Cardiac muscle cell (in vitro differentiated cells and primary cell): ENCODE data around the gene CENPP. TPM values are rescaled to one million over a fixed set of nuclear protein-coding genes. Genes with fewer than 3 reads are reported as not detected.

ENCODE experiments used
- DNase-seq, 2 donors: peaks; one replicate each; pipeline versions ENCODE4 v3.0.0 to v3.0.0-alpha.2; 2010 to 2017; ENCODE audit warnings: low read depth in 1 of 2, low spot score in 1 of 2
- H3K27ac ChIP-seq: fragments of 200-600 bp; sonication (generic); 2 replicates; pipeline ENCODE4 v1.5.1; 2016
- H3K27me3 ChIP-seq: fragments of 200-600 bp; sonication (generic); 2 replicates; pipeline ENCODE4 v1.6.0; 2016; ENCODE audit warnings: control low read depth
- H3K36me3 ChIP-seq: fragments of 200-600 bp; sonication (generic); 2 replicates; pipeline ENCODE4 v1.5.1; 2016; ENCODE audit warnings: control low read depth
- H3K4me1 ChIP-seq: fragments of 200-600 bp; sonication (generic); 2 replicates; pipeline ENCODE4 v1.8.1; 2017; ENCODE audit warnings: low read depth, mild to moderate bottlenecking, mixed run types
- H3K4me3 ChIP-seq: fragments of 200-600 bp; sonication (generic); 2 replicates; pipeline ENCODE4 v1.5.1; 2016; ENCODE audit warnings: mild to moderate bottlenecking
- H3K9me3 ChIP-seq: fragments of 200-600 bp; sonication (generic); 2 replicates; pipeline ENCODE4 v1.5.1; 2017; ENCODE audit warnings: low read depth, mild to moderate bottlenecking, control low read depth
- polyA plus RNA-seq: library from polyadenylated mRNA; unstranded; fragments of >200 nt; fragmentation: Nextera tagmentation; extraction: Ambion mirVana; gene quantifications from 2 replicates; pipeline ENCODE4 v1.2.1, GENCODE V29; 2016
- total RNA-seq: library from RNA; depleted of rRNA; stranded (reverse); fragments of >200 nt; gene quantifications from 2 replicates; pipeline ENCODE4 v1.2.3, GENCODE V29; 2016
- TF ChIP-seq, protein P1 (sequence below): IDR thresholded peaks from 2 replicates; pipeline ENCODE4 v1.5.1; 2012; ENCODE audit warnings: low read depth, mild to moderate bottlenecking, low read length

Gene CENPP
- total and polyA plus RNA-seq, 2 experiments from 2014 or later = 1.6 to 5.0 TPM

DNA sequence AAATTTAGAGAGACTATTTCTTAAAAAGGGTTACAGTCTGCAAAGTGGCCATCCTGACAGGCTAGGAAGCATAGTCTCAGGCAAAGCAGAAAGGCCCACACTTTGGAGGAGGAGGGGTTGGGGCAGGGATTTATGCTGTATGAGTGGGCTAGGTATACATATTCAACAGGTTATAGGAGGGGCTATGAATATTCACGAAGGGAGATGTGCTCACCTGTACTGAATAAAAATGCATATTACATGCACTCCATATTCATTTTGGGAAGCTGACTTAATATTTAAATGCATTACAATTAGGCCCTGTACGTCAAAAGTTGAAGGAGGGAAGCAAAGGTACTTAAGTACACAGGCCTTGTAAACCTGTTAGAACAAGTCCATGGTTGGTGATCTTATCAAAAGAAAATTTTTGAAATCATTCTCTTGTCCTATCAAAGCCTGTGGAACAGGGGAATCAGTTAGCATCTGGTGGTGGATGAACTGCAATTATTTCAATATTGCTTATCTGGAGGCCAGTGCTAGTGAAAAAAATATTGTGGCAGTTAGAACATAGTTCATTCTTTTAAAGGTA, 1.6 kb downstream of the CENPP start:
- H3K27ac ChIP-seq = no peak overlapping the region
- H3K9me3 ChIP-seq = no peaks in the 10 kb centered on the region
- no peak overlapping the region for H3K4me3 ChIP-seq
- TF ChIP-seq, protein P1, sequence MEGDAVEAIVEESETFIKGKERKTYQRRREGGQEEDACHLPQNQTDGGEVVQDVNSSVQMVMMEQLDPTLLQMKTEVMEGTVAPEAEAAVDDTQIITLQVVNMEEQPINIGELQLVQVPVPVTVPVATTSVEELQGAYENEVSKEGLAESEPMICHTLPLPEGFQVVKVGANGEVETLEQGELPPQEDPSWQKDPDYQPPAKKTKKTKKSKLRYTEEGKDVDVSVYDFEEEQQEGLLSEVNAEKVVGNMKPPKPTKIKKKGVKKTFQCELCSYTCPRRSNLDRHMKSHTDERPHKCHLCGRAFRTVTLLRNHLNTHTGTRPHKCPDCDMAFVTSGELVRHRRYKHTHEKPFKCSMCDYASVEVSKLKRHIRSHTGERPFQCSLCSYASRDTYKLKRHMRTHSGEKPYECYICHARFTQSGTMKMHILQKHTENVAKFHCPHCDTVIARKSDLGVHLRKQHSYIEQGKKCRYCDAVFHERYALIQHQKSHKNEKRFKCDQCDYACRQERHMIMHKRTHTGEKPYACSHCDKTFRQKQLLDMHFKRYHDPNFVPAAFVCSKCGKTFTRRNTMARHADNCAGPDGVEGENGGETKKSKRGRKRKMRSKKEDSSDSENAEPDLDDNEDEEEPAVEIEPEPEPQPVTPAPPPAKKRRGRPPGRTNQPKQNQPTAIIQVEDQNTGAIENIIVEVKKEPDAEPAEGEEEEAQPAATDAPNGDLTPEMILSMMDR = no peak
- peaks cover 8% of the 10 kb centered on the region for H3K4me1 ChIP-seq
- no peak for DNase-seq
- no peaks in the 10 kb centered on the region for H3K27me3 ChIP-seq
- peaks cover 10% of the 10 kb centered on the region for H3K36me3 ChIP-seq

DNA sequence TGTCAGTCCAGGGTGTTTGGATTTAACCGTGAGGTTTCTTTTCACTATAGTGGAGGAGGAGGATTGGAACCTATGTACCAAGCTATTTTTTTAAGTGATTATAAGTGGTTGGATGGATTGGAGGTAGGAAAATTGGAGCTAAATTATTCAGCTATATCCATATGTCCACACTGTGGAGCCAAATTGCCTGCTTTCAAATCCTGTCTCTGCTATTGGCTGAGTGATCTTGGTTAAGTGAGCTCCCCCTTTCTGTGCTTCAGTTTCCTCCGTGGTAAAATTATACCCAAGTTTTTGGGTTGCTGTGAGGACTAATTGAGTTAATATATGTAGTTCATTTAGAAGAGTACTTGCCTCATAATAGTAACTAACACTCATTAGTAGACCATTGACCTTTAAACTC, 2.5 kb downstream of the CENPP start:
- peak; percentile 41 to 67 for DNase-seq
- no peaks in the 10 kb centered on the region for H3K27me3 ChIP-seq

DNA sequence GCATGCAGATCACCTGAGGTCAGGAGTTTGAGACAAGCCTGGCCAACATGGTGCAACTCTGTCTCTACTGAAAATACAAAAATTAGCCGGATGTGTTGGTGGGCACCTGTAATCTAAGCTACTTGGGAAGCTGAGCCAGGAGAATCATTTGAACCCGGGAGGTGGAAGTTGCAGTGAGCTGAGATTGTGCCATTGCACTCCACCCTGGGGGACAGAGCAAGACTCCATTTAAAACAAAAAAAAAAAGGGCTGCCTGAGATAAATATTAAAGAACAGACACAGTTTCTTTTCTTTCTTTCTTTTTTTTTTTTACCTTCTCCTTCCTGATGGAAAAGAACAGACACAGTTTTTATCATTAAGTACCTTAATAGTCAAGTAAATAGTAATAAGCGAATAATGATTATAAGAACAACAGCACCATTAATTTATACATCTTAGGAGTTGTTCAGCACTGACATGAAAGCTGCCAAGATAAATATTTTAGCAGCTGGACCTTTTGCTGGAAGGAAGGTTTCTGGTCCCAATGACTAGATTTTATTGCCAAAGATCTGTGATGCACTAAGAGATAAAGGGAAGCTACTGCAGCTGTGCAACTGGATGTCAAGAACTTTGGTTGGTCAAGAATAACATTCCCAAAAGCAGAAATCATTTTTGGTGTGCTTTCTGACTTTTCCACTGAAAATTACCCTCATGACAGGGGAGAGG, 7.0 kb downstream of the CENPP start:
- TF ChIP-seq, protein P1 = no peak

More for the DNA sequence above, 2.5 kb downstream of the CENPP start:
- H3K4me3 ChIP-seq = no peak overlapping the region
- TF ChIP-seq, protein P1 = peak; percentile 35
- no peak overlapping the region for H3K27ac ChIP-seq
- peaks cover 8% of the 10 kb centered on the region for H3K4me1 ChIP-seq
- H3K36me3 ChIP-seq = peaks cover 2% of the 10 kb centered on the region
- no peaks in the 10 kb centered on the region for H3K9me3 ChIP-seq

DNA sequence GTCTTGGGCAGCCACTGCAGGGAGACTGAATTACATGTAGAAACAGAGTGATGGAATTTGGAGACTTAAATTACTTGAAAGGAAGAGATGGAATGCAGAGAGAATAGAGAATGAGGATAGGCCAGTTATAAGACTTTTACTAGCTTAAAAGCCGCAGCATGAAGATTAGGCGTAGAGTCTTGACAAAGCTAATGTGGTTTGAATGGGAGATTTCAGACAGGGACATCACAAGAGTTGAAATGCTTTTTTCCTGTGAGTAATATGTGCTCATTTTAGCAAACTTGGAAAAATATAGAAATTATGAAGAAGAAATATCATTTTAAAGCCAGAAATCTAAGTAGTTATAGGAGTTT, 7.5 kb downstream of the CENPP start:
- Histone ChIP-seq H3K9me3 (no peaks in the 10 kb centered on the region), H3K4me1 (no peaks in the 10 kb centered on the region), H3K36me3 (no peaks in the 10 kb centered on the region), H3K27me3 (no peaks in the 10 kb centered on the region), H3K27ac (no peak overlapping the region), H3K4me3 (no peak overlapping the region)
- TF ChIP-seq, protein P1 = no peak
- peak in 1 of 2 donors; percentile 21 for DNase-seq

More for the DNA sequence above, 7.0 kb downstream of the CENPP start:
- Histone ChIP-seq H3K4me3 (no peak overlapping the region), H3K27ac (no peak overlapping the region), H3K9me3 (no peaks in the 10 kb centered on the region), H3K4me1 (no peaks in the 10 kb centered on the region), H3K36me3 (no peaks in the 10 kb centered on the region), H3K27me3 (no peaks in the 10 kb centered on the region)
- peak in 1 of 2 donors; percentile 61 for DNase-seq

DNA sequence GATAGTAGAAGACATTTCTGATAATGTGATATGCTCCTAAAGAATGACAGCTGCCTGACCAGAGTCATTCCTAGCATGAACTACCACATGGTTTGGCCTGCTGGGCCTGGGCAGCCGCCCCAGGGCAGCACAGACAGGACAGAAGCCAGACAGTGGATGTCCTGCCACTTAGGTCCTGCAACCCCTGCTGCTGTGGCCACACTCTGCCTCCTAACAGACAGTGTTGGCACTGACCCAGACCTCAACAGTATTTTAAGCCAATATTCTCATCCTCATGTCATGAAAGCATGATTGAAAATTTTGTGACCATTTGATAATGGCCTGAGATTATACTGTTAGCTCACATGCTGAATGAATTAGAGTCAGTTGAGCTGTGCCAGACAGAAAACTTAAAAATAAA, 15.8 kb downstream of the CENPP start:
- no peaks in the 10 kb centered on the region for H3K4me1 ChIP-seq
- no peak overlapping the region for H3K4me3 ChIP-seq
- H3K36me3 ChIP-seq = no peaks in the 10 kb centered on the region
- TF ChIP-seq, protein P1 = no peak
- H3K27ac ChIP-seq = no peak overlapping the region
- H3K27me3 ChIP-seq = no peaks in the 10 kb centered on the region
- no peak for DNase-seq
- H3K9me3 ChIP-seq = no peaks in the 10 kb centered on the region
